ENCODE data around the gene UBASH3B.

Gene UBASH3B

GRCh38 chr11:122807731-122808477, 152.4 kb downstream of the UBASH3B start:
- Histone ChIP-seq H3K27ac (ENCODE audit: low read length) (no peak overlapping the region), H3K4me3 (ENCODE audit: low read length) (no peak overlapping the region), H3F3A (ENCODE audit: insufficient read depth, low read length) (no peaks in the 10 kb centered on the region), H4K20me1 (ENCODE audit: insufficient read depth, low read length) (no peaks in the 10 kb centered on the region), H3K9ac (ENCODE audit: low read length) (no peak overlapping the region), H3K4me2 (ENCODE audit: low read depth, low read length) (no peak overlapping the region), H3K9me3 (replicated peaks; ENCODE audit: insufficient read depth, low read length) (no peaks in the 10 kb centered on the region), H3K27me3 (replicated peaks; ENCODE audit: insufficient read depth, low read length) (no peaks in the 10 kb centered on the region), H3K36me3 (replicated peaks; ENCODE audit: insufficient read depth, low read length) (no peaks in the 10 kb centered on the region), H3K4me1 (ENCODE audit: low read length) (peaks cover 6% of the 10 kb centered on the region), H3K9me2 (replicated peaks; ENCODE audit: insufficient read depth, low read length) (no peaks in the 10 kb centered on the region), H3K79me2 (ENCODE audit: low read length) (no peaks in the 10 kb centered on the region), H2AFZ (ENCODE audit: low read length) (no peak overlapping the region)
- TF ChIP-seq EZH2phosphoT487 (IDR thresholded peaks at IDR 0.05; ENCODE audit: low read length) (no peak), EZH2 (optimal IDR thresholded peaks at IDR 0.05; ENCODE audit: low read depth, low read length) (no peak)
- TF ChIP-seq, protein P1, sequence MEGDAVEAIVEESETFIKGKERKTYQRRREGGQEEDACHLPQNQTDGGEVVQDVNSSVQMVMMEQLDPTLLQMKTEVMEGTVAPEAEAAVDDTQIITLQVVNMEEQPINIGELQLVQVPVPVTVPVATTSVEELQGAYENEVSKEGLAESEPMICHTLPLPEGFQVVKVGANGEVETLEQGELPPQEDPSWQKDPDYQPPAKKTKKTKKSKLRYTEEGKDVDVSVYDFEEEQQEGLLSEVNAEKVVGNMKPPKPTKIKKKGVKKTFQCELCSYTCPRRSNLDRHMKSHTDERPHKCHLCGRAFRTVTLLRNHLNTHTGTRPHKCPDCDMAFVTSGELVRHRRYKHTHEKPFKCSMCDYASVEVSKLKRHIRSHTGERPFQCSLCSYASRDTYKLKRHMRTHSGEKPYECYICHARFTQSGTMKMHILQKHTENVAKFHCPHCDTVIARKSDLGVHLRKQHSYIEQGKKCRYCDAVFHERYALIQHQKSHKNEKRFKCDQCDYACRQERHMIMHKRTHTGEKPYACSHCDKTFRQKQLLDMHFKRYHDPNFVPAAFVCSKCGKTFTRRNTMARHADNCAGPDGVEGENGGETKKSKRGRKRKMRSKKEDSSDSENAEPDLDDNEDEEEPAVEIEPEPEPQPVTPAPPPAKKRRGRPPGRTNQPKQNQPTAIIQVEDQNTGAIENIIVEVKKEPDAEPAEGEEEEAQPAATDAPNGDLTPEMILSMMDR (IDR thresholded peaks at IDR 0.05; ENCODE audit: low read length), result no peak
- DNase-seq, result no peak

- no peaks in the 10 kb centered on the region for H3K27me3 ChIP-seq (replicated peaks; ENCODE audit: insufficient read depth, low read length)
- H3K4me2 ChIP-seq (ENCODE audit: low read depth, low read length), result no peak overlapping the region
- H3K4me3 ChIP-seq (ENCODE audit: low read length), result no peak overlapping the region
- no peak overlapping the region for H3K27ac ChIP-seq (ENCODE audit: low read length)
- no peaks in the 10 kb centered on the region for H4K20me1 ChIP-seq (ENCODE audit: insufficient read depth, low read length)
- DNase-seq, result no peak
- no peak overlapping the region for H3K9ac ChIP-seq (ENCODE audit: low read length)
- H3K36me3 ChIP-seq (replicated peaks; ENCODE audit: insufficient read depth, low read length), result no peaks in the 10 kb centered on the region
- peak overlapping the region; percentile 28 for H2AFZ ChIP-seq (ENCODE audit: low read length)
- peaks cover 6% of the 10 kb centered on the region for H3K4me1 ChIP-seq (ENCODE audit: low read length)
- no peaks in the 10 kb centered on the region for H3K9me3 ChIP-seq (replicated peaks; ENCODE audit: insufficient read depth, low read length)
- no peaks in the 10 kb centered on the region for H3K9me2 ChIP-seq (replicated peaks; ENCODE audit: insufficient read depth, low read length)
- TF ChIP-seq EZH2 (optimal IDR thresholded peaks at IDR 0.05; ENCODE audit: low read depth, low read length), result no peak
- TF ChIP-seq, protein P1 (IDR thresholded peaks at IDR 0.05; ENCODE audit: low read length), result no peak
- no peak for TF ChIP-seq EZH2phosphoT487 (IDR thresholded peaks at IDR 0.05; ENCODE audit: low read length)
- H3F3A ChIP-seq (ENCODE audit: insufficient read depth, low read length), result no peaks in the 10 kb centered on the region
- H3K79me2 ChIP-seq (ENCODE audit: low read length), result no peaks in the 10 kb centered on the region
These were observed 153.0 kb downstream of the UBASH3B start for GRCh38 chr11:122808478-122808869.

DNA sequence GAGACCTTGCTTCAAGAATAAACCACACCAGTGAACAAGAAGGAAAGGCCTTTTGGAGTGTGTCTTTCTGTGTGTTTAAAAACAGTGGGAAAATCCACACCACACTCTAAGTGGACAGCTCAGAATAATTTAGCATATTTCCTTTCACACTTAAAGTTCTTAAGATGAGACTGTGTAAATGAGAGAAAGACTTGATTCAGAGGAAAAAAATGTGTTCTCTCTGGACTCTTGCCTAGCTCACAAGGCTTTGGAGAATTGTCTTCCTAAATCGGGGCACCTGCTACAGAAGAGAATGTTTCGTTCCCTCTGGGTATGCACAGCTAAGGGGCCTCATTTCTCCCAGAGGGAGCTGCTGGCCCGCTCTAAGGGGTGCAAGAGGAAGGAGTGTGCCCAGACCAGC, 154.3 kb downstream of the UBASH3B start:
- H2AFZ ChIP-seq (ENCODE audit: low read length), result no peak overlapping the region
- H3K4me2 ChIP-seq (ENCODE audit: low read depth, low read length), result no peak overlapping the region
- no peak for TF ChIP-seq EZH2phosphoT487 (IDR thresholded peaks at IDR 0.05; ENCODE audit: low read length)
- TF ChIP-seq, protein P1 (IDR thresholded peaks at IDR 0.05; ENCODE audit: low read length), result no peak
- TF ChIP-seq EZH2 (optimal IDR thresholded peaks at IDR 0.05; ENCODE audit: low read depth, low read length), result no peak
- H3K9ac ChIP-seq (ENCODE audit: low read length), result no peak overlapping the region
- H3K9me3 ChIP-seq (replicated peaks; ENCODE audit: insufficient read depth, low read length), result no peaks in the 10 kb centered on the region
- DNase-seq, result no peak
- H3K4me1 ChIP-seq (ENCODE audit: low read length), result peaks cover 6% of the 10 kb centered on the region
- no peaks in the 10 kb centered on the region for H3K9me2 ChIP-seq (replicated peaks; ENCODE audit: insufficient read depth, low read length)
- no peak overlapping the region for H3K27ac ChIP-seq (ENCODE audit: low read length)
- H3K4me3 ChIP-seq (ENCODE audit: low read length), result no peak overlapping the region
- no peaks in the 10 kb centered on the region for H3K27me3 ChIP-seq (replicated peaks; ENCODE audit: insufficient read depth, low read length)
- H3K79me2 ChIP-seq (ENCODE audit: low read length), result no peaks in the 10 kb centered on the region
- no peaks in the 10 kb centered on the region for H3F3A ChIP-seq (ENCODE audit: insufficient read depth, low read length)
- no peaks in the 10 kb centered on the region for H3K36me3 ChIP-seq (replicated peaks; ENCODE audit: insufficient read depth, low read length)
- no peaks in the 10 kb centered on the region for H4K20me1 ChIP-seq (ENCODE audit: insufficient read depth, low read length)

Measured in MM.1S (cell line).